Activated CD8-positive, alpha-beta memory T cell treated with anti-CD3 and anti-CD28 coated beads for 1 hour (primary cell): ENCODE results near the gene PSMC6.

Experiments
- DNase-seq, 2 donors: peaks; one replicate each; pipeline ENCODE4 v3.0.0-alpha.2; 2020; ENCODE audit warnings: low read depth in 1 of 2; ENCODE audit errors: extremely low read depth in 1 of 2

The PSMC6 gene

DNA sequence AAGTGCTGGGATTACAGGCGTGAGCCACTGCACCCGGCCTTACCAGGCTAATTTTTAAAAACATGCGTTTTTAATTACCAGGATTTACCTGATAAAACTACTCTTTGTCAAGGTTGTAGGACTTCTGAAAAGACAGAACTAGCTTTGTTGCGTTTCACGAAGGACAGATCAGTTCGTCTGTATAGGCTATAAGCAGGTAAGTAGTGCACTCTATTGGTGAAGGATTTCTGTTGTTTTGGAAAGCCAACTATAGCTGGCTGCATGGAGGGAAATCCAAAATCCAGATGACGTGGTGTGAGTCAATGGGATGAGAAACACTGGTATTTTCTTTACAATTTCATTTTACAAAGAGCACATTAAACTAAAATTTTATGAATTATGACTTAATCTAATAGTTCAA lies 69.8 kb downstream of the PSMC6 start:
- no peak for DNase-seq
